SK-N-SH (cell line): ENCODE results near the gene PER3. TPM values are rescaled to one million over a fixed set of nuclear protein-coding genes. Genes with fewer than 3 reads are reported as not detected.

Experiments
- CTCF ChIA-PET: fragments of 300-600, 350-600 bp; formaldehyde crosslinking; extraction: SDS; loops from one replicate; lab custom pipeline; 2021; lab: Yijun Ruan, JAX
- POLR2A ChIA-PET: fragments of 350-600 bp; sonication (Branson Sonifier 250); formaldehyde crosslinking; extraction: SDS; loops from one replicate; lab custom pipeline; 2020; ENCODE audit warnings: antibody characterized with exemption, inconsistent platforms; lab: Yijun Ruan, JAX
- DNase-seq: peaks from one replicate; pipeline ENCODE4 v3.0.0; 2012
- H2AFZ ChIP-seq: fragments of 200-600 bp; sonication (generic); 2 replicates; pipeline ENCODE4 v1.8.1; 2016; ENCODE audit warnings: antibody characterized with exemption, mild to moderate bottlenecking, low read depth
- H3F3A ChIP-seq: fragments of 200-600 bp; sonication (generic); replicated peaks from 2 replicates; pipeline ENCODE3; 2016; ENCODE audit warnings: antibody characterized with exemption, mild to moderate bottlenecking; ENCODE audit not compliant: insufficient read depth
- H3K27ac ChIP-seq, 2 experiments: fragments of 200-500 bp in 1 of 2; fragments of 200-600 bp in 1 of 2; sonication (Bioruptor generic) in 1 of 2; sonication (generic), shearing (Covaris generic) in 1 of 2; 2 replicates each; pipeline versions ENCODE4 v1.5.1 to v1.6.1; 2014 to 2016; ENCODE audit warnings: low read depth in 2 of 2, inconsistent platforms in 1 of 2, low read length in 1 of 2, mild to moderate bottlenecking in 1 of 2, mixed read lengths in 1 of 2
- H3K27me3 ChIP-seq: fragments of 200-600 bp; sonication (generic), shearing (Covaris generic); 2 replicates; pipeline ENCODE4 v1.6.1; 2016; ENCODE audit warnings: mixed run types; ENCODE audit not compliant: insufficient read depth
- H3K36me3 ChIP-seq, 2 experiments: fragments of 200-500 bp in 1 of 2; fragments of 200-600 bp in 1 of 2; sonication (Bioruptor generic) in 1 of 2; sonication (generic) in 1 of 2; replicated peaks in 1 of 2; 2 replicates each; pipeline versions ENCODE3 to v1.5.1; 2014 to 2016; ENCODE audit warnings: low read length in 1 of 2, mild to moderate bottlenecking in 1 of 2; ENCODE audit not compliant: insufficient read depth in 2 of 2, control insufficient read depth in 1 of 2
- H3K4me1 ChIP-seq, 2 experiments: fragments of 200-500 bp in 1 of 2; fragments of 200-600 bp in 1 of 2; sonication (Bioruptor generic) in 1 of 2; sonication (generic), shearing (Covaris generic) in 1 of 2; 2 replicates each; pipeline versions ENCODE4 v1.5.1 to v1.6.1; 2014 to 2016; ENCODE audit warnings: low read depth in 1 of 2, low read length in 1 of 2, mixed run types in 1 of 2; ENCODE audit not compliant: insufficient read depth in 2 of 2, control insufficient read depth in 1 of 2
- H3K4me2 ChIP-seq: fragments of 200-600 bp; sonication (generic), shearing (Covaris generic); 2 replicates; pipeline ENCODE4 v1.6.1; 2017; ENCODE audit warnings: mixed run types
- H3K4me3 ChIP-seq, 2 experiments: fragments of 200-500 bp in 1 of 2; fragments of 200-600 bp in 1 of 2; sonication (Bioruptor generic) in 1 of 2; sonication (generic), shearing (Covaris generic) in 1 of 2; 2 replicates each; pipeline versions ENCODE4 v1.5.1 to v1.8.1; 2014 to 2016; ENCODE audit warnings: low read depth in 2 of 2, inconsistent platforms in 1 of 2, low read length in 1 of 2, mild to moderate bottlenecking in 1 of 2, mixed read lengths in 1 of 2, moderate library complexity in 1 of 2
- H3K79me2 ChIP-seq: fragments of 200-600 bp; sonication (generic); 2 replicates; pipeline ENCODE4 v1.8.1; 2017; ENCODE audit warnings: mild to moderate bottlenecking; ENCODE audit not compliant: insufficient read depth
- H3K9ac ChIP-seq: fragments of 200-600 bp; sonication (generic); 2 replicates; pipeline ENCODE4 v1.6.1; 2017; ENCODE audit warnings: mixed run types
- H3K9me2 ChIP-seq: fragments of 200-600 bp; sonication (generic); 2 replicates; pipeline ENCODE4 v1.6.1; 2017; ENCODE audit warnings: mixed run types
- H3K9me3 ChIP-seq: fragments of 200-600 bp; sonication (generic); 2 replicates; pipeline ENCODE4 v1.6.1; 2017; ENCODE audit warnings: mixed run types, mild to moderate bottlenecking, moderate library complexity
- H4K20me1 ChIP-seq: fragments of 200-600 bp; sonication (generic); 2 replicates; pipeline ENCODE4 v1.6.1; 2017; ENCODE audit warnings: mild to moderate bottlenecking, mixed run types; ENCODE audit not compliant: insufficient read depth
- CTCF ChIP-seq: fragments of 200-600 bp; sonication (generic); IDR thresholded peaks from 2 replicates; pipeline ENCODE4 v1.6.1; 2017; ENCODE audit warnings: antibody characterized with exemption, mild to moderate bottlenecking, moderate library complexity
- ELF1 ChIP-seq: IDR thresholded peaks from 2 replicates; pipeline ENCODE4 v1.4.0; 2012
- FOXM1 ChIP-seq: IDR thresholded peaks from 2 replicates; pipeline ENCODE4 v1.4.0; 2012; ENCODE audit warnings: low read depth, mild to moderate bottlenecking
- IRF3 ChIP-seq: fragments of 150-350 bp; IDR thresholded peaks from 2 replicates; pipeline ENCODE4 v1.6.1; 2016; ENCODE audit warnings: mild to moderate bottlenecking, low read depth, low read length
- JUND ChIP-seq: IDR thresholded peaks from 2 replicates; pipeline ENCODE4 v1.4.0; 2012
- MEF2A ChIP-seq: IDR thresholded peaks from 2 replicates; pipeline ENCODE4 v1.4.0; 2012; ENCODE audit warnings: low read depth, borderline replicate concordance
- PBX3 ChIP-seq: IDR thresholded peaks from 2 replicates; pipeline ENCODE4; 2012
- RAD21 ChIP-seq: IDR thresholded peaks from 2 replicates; pipeline ENCODE4 v1.6.1; 2012; ENCODE audit warnings: mild to moderate bottlenecking, low read length
- RCOR1 ChIP-seq: fragments of 150-350 bp; IDR thresholded peaks from 2 replicates; pipeline ENCODE4 v1.6.1; 2017; ENCODE audit warnings: antibody characterized with exemption, low read length
- SMC3 ChIP-seq: IDR thresholded peaks from 2 replicates; pipeline ENCODE4 v1.6.1; 2012; ENCODE audit warnings: low read depth, low read length, improper control_type of control experiment
- WGBS: methylation state at CpG from one replicate; pipeline ENCODE4 v1.1.6; 2017; ENCODE audit warnings: low lambda C conversion rate; 5-methylcytosine and 5-hydroxymethylcytosine counted together
- polyA plus RNA-seq, 3 experiments: library from polyadenylated mRNA; depleted of rRNA; stranded (reverse); fragments of >200 nt; gene quantifications; 2 replicates each; pipeline ENCODE4 v1.2.3, GENCODE V29; 2012

The PER3 gene
- polyA plus RNA-seq, 1 of the 3 experiments (the other 2 are of a cell fraction): 6.0 TPM

GRCh38 chr1:7808253-7808844, 24.3 kb downstream of the PER3 start:
- H3K27ac ChIP-seq: no peak overlapping the region
- no peaks in the 10 kb centered on the region for H3K4me1 ChIP-seq
- H3K4me3 ChIP-seq: no peak overlapping the region
- peaks cover 45 to 69% of the 10 kb centered on the region in 2 experiments for H3K36me3 ChIP-seq
- ChIA-PET CTCF (interaction anchor here (0.7 to 1.8 kb wide), 20 partner anchors 9 to 141 kb away, joined by 3 to 9 read pairs (median 4); no protein-coding TSS in a partner anchor), POLR2A (no interaction called here)
- H3K4me2 ChIP-seq: no peak overlapping the region
- peak; percentile 59 for TF ChIP-seq RAD21
- no peak for TF ChIP-seq IRF3
- TF ChIP-seq JUND: no peak
- TF ChIP-seq SMC3: peak; percentile 41
- TF ChIP-seq CTCF: peak; percentile 61
- peak; percentile 40 for DNase-seq
- no peaks in the 10 kb centered on the region for H3K9me2 ChIP-seq
- no peak overlapping the region for H3K9ac ChIP-seq
- H2AFZ ChIP-seq: no peak overlapping the region
- H3F3A ChIP-seq: peaks cover 15% of the 10 kb centered on the region
- H3K9me3 ChIP-seq: 0 out of 2 replicates have a peak, but pooled peaks cover 3% of the 10 kb centered on the region
- no peaks in the 10 kb centered on the region for H3K79me2 ChIP-seq
- H4K20me1 ChIP-seq: no peaks in the 10 kb centered on the region
- H3K27me3 ChIP-seq: no peaks in the 10 kb centered on the region
- 52% methylated on average over 1 of the region's 1 CpG for WGBS

- no peaks in the 10 kb centered on the region for H3K9me2 ChIP-seq
- H3K4me3 ChIP-seq: no peak overlapping the region
- H3K9me3 ChIP-seq: 0 out of 2 replicates have a peak, but pooled peaks cover 11% of the 10 kb centered on the region
- H3K9ac ChIP-seq: no peak overlapping the region
- H2AFZ ChIP-seq: no peak overlapping the region
- H3K36me3 ChIP-seq: peaks cover 52 to 73% of the 10 kb centered on the region in 2 experiments
- H3K4me1 ChIP-seq: no peaks in the 10 kb centered on the region
- H3F3A ChIP-seq: peaks cover 15% of the 10 kb centered on the region
- ChIA-PET CTCF (no interaction called here), POLR2A (no interaction called here)
- H3K27ac ChIP-seq: peak overlapping the region in 1 of 2 experiments; percentile 26; a peak in 1 of 4 replicates
- no peaks in the 10 kb centered on the region for H4K20me1 ChIP-seq
- H3K27me3 ChIP-seq: no peaks in the 10 kb centered on the region
- DNase-seq: no peak
- WGBS: 93% methylated on average over 13 of the region's 13 CpGs
- TF ChIP-seq RAD21 (no peak), ELF1 (no peak), PBX3 (no peak), RCOR1 (no peak), MEF2A (no peak), JUND (no peak), CTCF (no peak), FOXM1 (no peak)
- no peak overlapping the region for H3K4me2 ChIP-seq
- no peaks in the 10 kb centered on the region for H3K79me2 ChIP-seq
These were observed 25.7 kb downstream of the PER3 start for GRCh38 chr1:7809742-7810141.
